Measurements from ENCODE around the gene UBE2E3. TPM values are rescaled to one million over a fixed set of nuclear protein-coding genes. Genes with fewer than 3 reads are reported as not detected.

UBE2E3 gene
- total and polyA plus RNA-seq, 2 of the 4 experiments (the other 2 are of a cell fraction) = 106 to 114 TPM

GRCh38 chr2:180960982-180961381 is 19.4 kb upstream of the UBE2E3 start:
- dilution Hi-C loops (cut with HindIII; ENCODE audit: low sequenced_read_pairs, unreplicated experiment) = no loop called here
- no CpG with 5 or more reads among the region's 3 CpGs for WGBS, 2 experiments (ENCODE audit: extremely low coverage in 2 of 2, insufficient read length in 1 of 2)

More at GRCh38 chr2:180960982-180961381, 19.4 kb upstream of the UBE2E3 start:
- Histone ChIP-seq H2AFZ (replicated peaks; ENCODE audit: low read length, poor library complexity) (no peak overlapping the region), H3K14ac (replicated peaks; ENCODE audit: low read depth, low read length) (no peak overlapping the region), H3K27ac (ENCODE audit: insufficient read depth, low read length) (no peak overlapping the region), H3K36me3 (ENCODE audit: control insufficient read depth, insufficient read depth, low read length) (no peaks in the 10 kb centered on the region), H3K4me1 (ENCODE audit: control insufficient read depth, insufficient read depth, low read length) (no peaks in the 10 kb centered on the region), H3K9me1 (ENCODE audit: insufficient read depth, low read length) (no peaks in the 10 kb centered on the region), H2BK20ac (ENCODE audit: low read depth, low read length) (no peak overlapping the region), H3K9ac (ENCODE audit: low read depth, low read length) (no peak overlapping the region), H4K20me1 (ENCODE audit: insufficient read depth, low read length) (no peaks in the 10 kb centered on the region), H3K23ac (ENCODE audit: low read depth, low read length) (no peak overlapping the region), H3K79me1 (ENCODE audit: low read depth in 1 of 2, low read length in 2 of 2) (no peaks in the 10 kb centered on the region), H4K8ac (ENCODE audit: low read depth in 2 of 2, low read length in 2 of 2) (no peak overlapping the region), H2AK9ac (replicated peaks; ENCODE audit: low read depth, low read length, poor library complexity) (no peak overlapping the region), H2AK5ac (ENCODE audit: low read depth, low read length) (no peak overlapping the region), H3K56ac (ENCODE audit: extremely low read depth, insufficient read depth, low read length) (no peak overlapping the region), H3K4me2 (ENCODE audit: low read depth, low read length) (no peak overlapping the region), H3K27me3 (ENCODE audit: control insufficient read depth, insufficient read depth, low read length) (no peaks in the 10 kb centered on the region), H2BK15ac (ENCODE audit: low read depth, low read length) (no peak overlapping the region), H3K4me3 (ENCODE audit: insufficient read depth, low read depth, low read length) (no peak overlapping the region), H4K5ac (ENCODE audit: low read depth, low read length) (no peak overlapping the region), H3K18ac (ENCODE audit: low read depth, low read length) (no peak overlapping the region), H3K4ac (ENCODE audit: low read depth, low read length) (no peak overlapping the region), H2BK120ac (ENCODE audit: low read depth, low read length) (no peak overlapping the region), H4K91ac (ENCODE audit: insufficient read depth, low read depth, low read length) (no peak overlapping the region), H2BK5ac (ENCODE audit: low read depth, low read length, poor library complexity, severe bottlenecking) (no peak overlapping the region), H3K9me3 (ENCODE audit: control insufficient read depth, insufficient read depth, low read length) (no peaks in the 10 kb centered on the region)
- TF ChIP-seq RAD21 (IDR thresholded peaks at IDR 0.05; ENCODE audit: low read length) = no peak
- no peak for TF ChIP-seq USF2 (IDR thresholded peaks at IDR 0.05; ENCODE audit: low read depth, low read length)
- TF ChIP-seq MAZ (IDR thresholded peaks at IDR 0.05; ENCODE audit: borderline replicate concordance, low read depth, low read length) = no peak
- no peak for TF ChIP-seq RFX5 (IDR thresholded peaks at IDR 0.05; ENCODE audit: low read depth, low read length)
- TF ChIP-seq ELK1 (IDR thresholded peaks at IDR 0.05; ENCODE audit: borderline replicate concordance, low read depth, low read length) = no peak
- no peak for TF ChIP-seq CHD1 (IDR thresholded peaks at IDR 0.05; ENCODE audit: low read depth, low read length)
- no peak for TF ChIP-seq BHLHE40 (IDR thresholded peaks at IDR 0.05; ENCODE audit: low read depth, low read length)
- no peak for TF ChIP-seq MAFK (IDR thresholded peaks at IDR 0.05; ENCODE audit: low read depth, low read length)
- no peak for TF ChIP-seq CTCF (conservative IDR thresholded peaks at IDR 0.05; ENCODE audit: low read depth, low read length)
- TF ChIP-seq NFE2L2 (IDR thresholded peaks at IDR 0.05; ENCODE audit: low read depth, low read length) = no peak
- TF ChIP-seq MXI1 (IDR thresholded peaks at IDR 0.05; ENCODE audit: borderline replicate concordance, low read depth, low read length) = no peak
- no peak for TF ChIP-seq SMC3 (IDR thresholded peaks at IDR 0.05; ENCODE audit: low read depth, low read length)
- DNase-seq = no peak
- no peak for ATAC-seq (ENCODE audit: low read depth)
- intact Hi-C loops (cut with micrococcal nuclease) (no loop called here), in situ Hi-C loops (cut with MboI; ENCODE audit: low sequenced_read_pairs) (no loop called here)
- POLR2A ChIA-PET (ENCODE audit: unreplicated experiment) = no interaction called here
- CTCF ChIA-PET = no interaction called here
- BruUV-seq (replicated peaks) = no TSS peak
